Stimulated activated effector memory CD8-positive, alpha-beta T cell treated with anti-CD3 and anti-CD28 coated beads, Interleukin-12 subunit alpha, Interleukin-12 subunit beta, amount 100 ng/mL, for 72 hours (primary cell): Measurements from ENCODE around the gene SLIT3.

Source experiments
- ATAC-seq: fragments of 150-1000 bp; cut with Tn5 transposase; 2 replicates; pipeline ENCODE4 v1.10.0; 2021
- DNase-seq, 2 donors: peaks; one replicate each; pipeline ENCODE4 v3.0.0; 2021 to 2022; ENCODE audit warnings: low spot score in 2 of 2
- H3K27ac Mint-ChIP-seq: one replicate; pipeline ENCODE4 v1.8.0; 2022; ENCODE audit warnings: mild to moderate bottlenecking, mixed read lengths
- H3K36me3 Mint-ChIP-seq: one replicate; pipeline ENCODE4 v1.8.0; 2022; ENCODE audit warnings: mild to moderate bottlenecking, mixed read lengths
- H3K4me1 Mint-ChIP-seq: one replicate; pipeline ENCODE4 v1.8.0; 2022; ENCODE audit warnings: mixed read lengths
- H3K4me3 Mint-ChIP-seq: one replicate; pipeline ENCODE4 v1.8.0; 2022; ENCODE audit warnings: mild to moderate bottlenecking, mixed read lengths
- H3K9me3 Mint-ChIP-seq: one replicate; pipeline ENCODE4 v1.8.0; 2022; ENCODE audit warnings: mixed read lengths

SLIT3 gene

GRCh38 chr5:168666356-168666755, 634.6 kb downstream of the SLIT3 start:
- Mint-ChIP-seq H3K4me3 (no peak overlapping the region), H3K27ac (no peak overlapping the region), H3K9me3 (no peaks in the 10 kb centered on the region), H3K36me3 (no peaks in the 10 kb centered on the region), H3K4me1 (no peaks in the 10 kb centered on the region)
- no peak for DNase-seq
- no peak for ATAC-seq

- H3K4me1 Mint-ChIP-seq, result no peaks in the 10 kb centered on the region
- H3K9me3 Mint-ChIP-seq, result no peaks in the 10 kb centered on the region
- no peaks in the 10 kb centered on the region for H3K36me3 Mint-ChIP-seq
These were observed 637.5 kb downstream of the SLIT3 start for GRCh38 chr5:168663276-168664004.

GRCh38 chr5:168661593-168662485, 639.1 kb downstream of the SLIT3 start:
- H3K36me3 Mint-ChIP-seq, result no peaks in the 10 kb centered on the region
- H3K9me3 Mint-ChIP-seq, result no peaks in the 10 kb centered on the region
- H3K4me3 Mint-ChIP-seq, result no peak overlapping the region
- H3K27ac Mint-ChIP-seq, result no peak overlapping the region
- no peak for DNase-seq
- ATAC-seq, result no peak
- H3K4me1 Mint-ChIP-seq, result no peaks in the 10 kb centered on the region

More at GRCh38 chr5:168663276-168664004, 637.5 kb downstream of the SLIT3 start:
- ATAC-seq, result no peak
- Mint-ChIP-seq H3K4me3 (no peak overlapping the region), H3K27ac (no peak overlapping the region)
- DNase-seq, result no peak

- Mint-ChIP-seq H3K36me3 (no peaks in the 10 kb centered on the region), H3K4me3 (no peak overlapping the region), H3K4me1 (no peaks in the 10 kb centered on the region), H3K27ac (no peak overlapping the region), H3K9me3 (no peaks in the 10 kb centered on the region)
- DNase-seq (no peak), ATAC-seq (peak; percentile 17)
These were observed 640.2 kb downstream of the SLIT3 start for GRCh38 chr5:168660691-168661090.

GRCh38 chr5:168659286-168659847, 641.6 kb downstream of the SLIT3 start:
- no peaks in the 10 kb centered on the region for H3K4me1 Mint-ChIP-seq
- H3K4me3 Mint-ChIP-seq, result no peak overlapping the region
- no peaks in the 10 kb centered on the region for H3K9me3 Mint-ChIP-seq
- no peaks in the 10 kb centered on the region for H3K36me3 Mint-ChIP-seq
- H3K27ac Mint-ChIP-seq, result no peak overlapping the region
- ATAC-seq, result no peak
- DNase-seq, result no peak

- no peak overlapping the region for H3K4me3 Mint-ChIP-seq
- no peak for DNase-seq
- no peaks in the 10 kb centered on the region for H3K36me3 Mint-ChIP-seq
- no peaks in the 10 kb centered on the region for H3K9me3 Mint-ChIP-seq
- H3K27ac Mint-ChIP-seq, result no peak overlapping the region
- ATAC-seq, result no peak
- no peaks in the 10 kb centered on the region for H3K4me1 Mint-ChIP-seq
These were observed 642.5 kb downstream of the SLIT3 start for GRCh38 chr5:168658394-168658793.

- no peaks in the 10 kb centered on the region for H3K36me3 Mint-ChIP-seq
- ATAC-seq, result no peak
- no peaks in the 10 kb centered on the region for H3K4me1 Mint-ChIP-seq
- H3K4me3 Mint-ChIP-seq, result no peak overlapping the region
- H3K9me3 Mint-ChIP-seq, result no peaks in the 10 kb centered on the region
- H3K27ac Mint-ChIP-seq, result no peak overlapping the region
- no peak for DNase-seq
These were observed 644.3 kb downstream of the SLIT3 start for GRCh38 chr5:168656633-168657032.

- Mint-ChIP-seq H3K9me3 (no peaks in the 10 kb centered on the region), H3K4me3 (no peak overlapping the region), H3K36me3 (no peaks in the 10 kb centered on the region), H3K27ac (no peak overlapping the region), H3K4me1 (no peaks in the 10 kb centered on the region)
- DNase-seq (no peak), ATAC-seq (no peak)
These were observed 645.6 kb downstream of the SLIT3 start for GRCh38 chr5:168655316-168655715.

- Mint-ChIP-seq H3K4me3 (no peak overlapping the region), H3K4me1 (no peaks in the 10 kb centered on the region), H3K27ac (no peak overlapping the region), H3K9me3 (no peaks in the 10 kb centered on the region), H3K36me3 (no peaks in the 10 kb centered on the region)
- DNase-seq, result no peak
- no peak for ATAC-seq
These were observed 646.7 kb downstream of the SLIT3 start for GRCh38 chr5:168654211-168654721.

- Mint-ChIP-seq H3K36me3 (no peaks in the 10 kb centered on the region), H3K27ac (no peak overlapping the region), H3K4me3 (no peak overlapping the region), H3K9me3 (no peaks in the 10 kb centered on the region), H3K4me1 (no peaks in the 10 kb centered on the region)
- no peak for DNase-seq
- ATAC-seq, result no peak
These were observed 647.3 kb downstream of the SLIT3 start for GRCh38 chr5:168653626-168654025.

GRCh38 chr5:168651648-168652047, 649.3 kb downstream of the SLIT3 start:
- Mint-ChIP-seq H3K36me3 (no peaks in the 10 kb centered on the region), H3K4me3 (no peak overlapping the region), H3K27ac (no peak overlapping the region), H3K9me3 (no peaks in the 10 kb centered on the region), H3K4me1 (no peaks in the 10 kb centered on the region)
- ATAC-seq (no peak), DNase-seq (no peak)

GRCh38 chr5:168649306-168649705, 651.6 kb downstream of the SLIT3 start:
- ATAC-seq (peak; percentile 47), DNase-seq (no peak)
- Mint-ChIP-seq H3K4me3 (no peak overlapping the region), H3K36me3 (no peaks in the 10 kb centered on the region), H3K4me1 (no peaks in the 10 kb centered on the region), H3K27ac (no peak overlapping the region), H3K9me3 (peaks cover 3% of the 10 kb centered on the region)

GRCh38 chr5:168648576-168648975, 652.4 kb downstream of the SLIT3 start:
- DNase-seq (no peak), ATAC-seq (no peak)
- Mint-ChIP-seq H3K4me1 (no peaks in the 10 kb centered on the region), H3K4me3 (no peak overlapping the region), H3K9me3 (peaks cover 3% of the 10 kb centered on the region), H3K36me3 (no peaks in the 10 kb centered on the region), H3K27ac (no peak overlapping the region)

GRCh38 chr5:168648016-168648415, 652.9 kb downstream of the SLIT3 start:
- no peak for DNase-seq
- no peak for ATAC-seq
- Mint-ChIP-seq H3K36me3 (no peaks in the 10 kb centered on the region), H3K27ac (no peak overlapping the region), H3K4me3 (no peak overlapping the region), H3K4me1 (no peaks in the 10 kb centered on the region), H3K9me3 (peaks cover 3% of the 10 kb centered on the region)

GRCh38 chr5:168647083-168647482, 653.9 kb downstream of the SLIT3 start:
- no peak overlapping the region for H3K27ac Mint-ChIP-seq
- no peak overlapping the region for H3K4me3 Mint-ChIP-seq
- H3K4me1 Mint-ChIP-seq, result no peaks in the 10 kb centered on the region
- DNase-seq (no peak), ATAC-seq (no peak)
- H3K9me3 Mint-ChIP-seq, result peaks cover 3% of the 10 kb centered on the region
- no peaks in the 10 kb centered on the region for H3K36me3 Mint-ChIP-seq
